ENCODE results near the gene MS4A7. TPM values are rescaled to one million over a fixed set of nuclear protein-coding genes. Genes with fewer than 3 reads are reported as not detected.

MS4A7 gene
- total RNA-seq, 6 donors from 2014 or later, result 90.9 to 216 (median 183) TPM

DNA sequence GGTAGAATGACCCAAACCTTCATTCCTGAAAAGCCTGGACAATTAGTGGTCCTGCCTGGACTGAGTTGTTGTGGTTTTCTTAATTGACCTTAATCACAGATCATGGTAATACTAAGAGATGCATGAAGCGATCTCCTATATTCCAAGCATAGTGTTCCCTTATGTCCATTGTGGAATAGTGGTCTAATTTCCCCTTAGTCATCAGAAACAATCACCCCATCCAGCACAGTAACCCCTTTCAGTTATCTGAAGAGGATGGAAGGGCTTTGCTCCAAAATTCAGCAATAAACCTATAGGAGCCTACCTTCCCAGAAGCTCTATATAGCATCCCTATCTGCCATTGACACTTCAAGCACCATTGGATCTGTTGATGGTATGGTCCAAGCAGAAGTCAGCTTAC, 44.3 kb downstream of the MS4A7 start:
- ATAC-seq (ENCODE audit: low FRiP score in 2 of 2), result no peak
- WGBS, 2 donors, result 90 to 92% methylated on average over 1 of the region's 1 CpG
- H3K4me3 ChIP-seq, result no peak overlapping the region
- peaks cover 0 to 7% (median 0%) of the 10 kb centered on the region in 4 donors for H3K9me3 ChIP-seq
- TF ChIP-seq, protein P1, sequence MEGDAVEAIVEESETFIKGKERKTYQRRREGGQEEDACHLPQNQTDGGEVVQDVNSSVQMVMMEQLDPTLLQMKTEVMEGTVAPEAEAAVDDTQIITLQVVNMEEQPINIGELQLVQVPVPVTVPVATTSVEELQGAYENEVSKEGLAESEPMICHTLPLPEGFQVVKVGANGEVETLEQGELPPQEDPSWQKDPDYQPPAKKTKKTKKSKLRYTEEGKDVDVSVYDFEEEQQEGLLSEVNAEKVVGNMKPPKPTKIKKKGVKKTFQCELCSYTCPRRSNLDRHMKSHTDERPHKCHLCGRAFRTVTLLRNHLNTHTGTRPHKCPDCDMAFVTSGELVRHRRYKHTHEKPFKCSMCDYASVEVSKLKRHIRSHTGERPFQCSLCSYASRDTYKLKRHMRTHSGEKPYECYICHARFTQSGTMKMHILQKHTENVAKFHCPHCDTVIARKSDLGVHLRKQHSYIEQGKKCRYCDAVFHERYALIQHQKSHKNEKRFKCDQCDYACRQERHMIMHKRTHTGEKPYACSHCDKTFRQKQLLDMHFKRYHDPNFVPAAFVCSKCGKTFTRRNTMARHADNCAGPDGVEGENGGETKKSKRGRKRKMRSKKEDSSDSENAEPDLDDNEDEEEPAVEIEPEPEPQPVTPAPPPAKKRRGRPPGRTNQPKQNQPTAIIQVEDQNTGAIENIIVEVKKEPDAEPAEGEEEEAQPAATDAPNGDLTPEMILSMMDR (IDR thresholded peaks at IDR 0.05), result no peak
- no peak for TF ChIP-seq POLR2AphosphoS5 (IDR thresholded peaks at IDR 0.05)
- TF ChIP-seq EP300 (IDR thresholded peaks at IDR 0.05), result no peak
- no peak for TF ChIP-seq POLR2A (IDR thresholded peaks at IDR 0.05)
- H3K4me1 ChIP-seq, result no peaks in the 10 kb centered on the region
- DNase-seq, result no peak
- no peaks in the 10 kb centered on the region for H3K27me3 ChIP-seq
- H3K27ac ChIP-seq, result no peak overlapping the region
- no peaks in the 10 kb centered on the region for H3K36me3 ChIP-seq

DNA sequence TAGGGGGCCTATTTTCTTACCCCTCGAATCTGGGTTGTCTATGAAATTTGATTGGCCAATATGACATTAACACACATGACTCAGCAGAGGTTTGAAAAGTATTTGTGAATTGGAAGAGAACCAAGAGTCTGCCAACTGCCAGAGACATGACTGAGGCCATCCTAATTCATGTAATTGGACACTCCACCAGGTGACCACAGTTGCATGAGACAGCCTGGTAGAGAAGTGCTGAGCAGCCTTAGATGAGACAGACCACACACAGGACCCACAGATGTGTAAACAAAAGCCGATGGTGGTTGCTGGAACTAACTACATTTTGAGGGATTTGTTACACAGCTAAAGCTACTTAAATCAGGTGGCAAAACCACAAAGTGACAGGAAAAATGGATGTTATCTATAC, 50.2 kb downstream of the MS4A7 start:
- 65 to 69% methylated on average over 2 of the region's 2 CpGs for WGBS, 2 donors
- no peak overlapping the region for H3K27ac ChIP-seq
- H3K9me3 ChIP-seq, result no peaks in the 10 kb centered on the region
- DNase-seq (no peak), ATAC-seq (ENCODE audit: low FRiP score in 2 of 2) (no peak)
- no peak for TF ChIP-seq EP300 (IDR thresholded peaks at IDR 0.05)
- TF ChIP-seq, protein P1 (IDR thresholded peaks at IDR 0.05), result no peak
- no peak for TF ChIP-seq POLR2A (IDR thresholded peaks at IDR 0.05)
- TF ChIP-seq POLR2AphosphoS5 (IDR thresholded peaks at IDR 0.05), result no peak
- no peaks in the 10 kb centered on the region for H3K27me3 ChIP-seq
- no peaks in the 10 kb centered on the region for H3K4me1 ChIP-seq
- H3K4me3 ChIP-seq, result no peak overlapping the region
- no peaks in the 10 kb centered on the region for H3K36me3 ChIP-seq

DNA sequence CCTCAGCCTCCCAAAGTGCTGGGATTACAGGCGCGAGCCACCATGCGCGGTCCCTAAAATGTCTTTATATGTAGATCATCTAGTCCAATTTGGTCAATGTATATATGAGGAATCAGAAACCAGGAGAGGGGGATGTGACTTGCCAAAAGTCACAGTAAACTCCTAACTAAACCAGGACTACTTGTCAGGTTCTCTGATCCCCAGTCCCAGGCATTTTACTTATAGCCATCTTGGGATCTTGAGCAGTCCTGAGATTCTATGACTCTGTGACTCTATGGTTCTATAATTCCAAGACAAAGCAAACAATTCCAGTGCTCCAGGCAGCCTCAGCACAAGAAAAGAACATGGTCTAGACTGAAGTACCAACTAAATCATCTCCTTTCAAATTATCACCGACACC, 50.9 kb downstream of the MS4A7 start, which contains the start of gene MS4A5:
Gene MS4A5, plus strand, starts transcription at position 301 of the 400 bp plus-strand sequence. CDS start 103 bp downstream, outside the sequence.
- no peaks in the 10 kb centered on the region for H3K4me1 ChIP-seq
- no peak within 1 kb of the TSS for H3K27ac ChIP-seq
- ATAC-seq (ENCODE audit: low FRiP score in 2 of 2), result no peak
- H3K27me3 ChIP-seq, result no peaks in the 10 kb centered on the region
- 99% methylated on average over 5 of the region's 5 CpGs for WGBS, 2 donors
- H3K9me3 ChIP-seq, result no peaks in the 10 kb centered on the region
- TF ChIP-seq, protein P1 (IDR thresholded peaks at IDR 0.05), result no peak
- TF ChIP-seq EP300 (IDR thresholded peaks at IDR 0.05) (no peak), POLR2A (IDR thresholded peaks at IDR 0.05) (no peak), POLR2AphosphoS5 (IDR thresholded peaks at IDR 0.05) (no peak)
- no peaks in the 10 kb centered on the region for H3K36me3 ChIP-seq
- no peak within 1 kb of the TSS for H3K4me3 ChIP-seq
- DNase-seq, result peak in 1 of 2 donors; percentile 26

DNA sequence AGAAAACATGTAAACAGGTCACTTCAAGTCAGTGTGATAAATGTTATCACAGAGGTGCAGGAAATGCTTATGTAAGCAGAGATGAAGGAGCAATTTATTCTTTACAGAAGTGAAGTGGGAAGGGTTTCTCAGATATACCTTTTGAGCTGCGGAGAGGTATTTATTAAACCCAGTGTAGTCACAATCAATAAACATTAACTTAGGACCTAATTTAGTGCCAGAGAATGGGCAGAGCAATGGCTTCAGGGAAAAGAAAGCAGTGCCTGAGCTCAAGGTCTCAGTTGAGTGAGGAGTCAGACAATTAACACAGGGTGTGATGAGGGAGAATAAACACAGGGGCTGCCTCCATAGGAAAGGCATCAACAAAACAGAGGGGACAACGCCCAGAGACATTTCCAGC, 52.9 kb downstream of the MS4A7 start:
- Histone ChIP-seq H3K27ac (no peak overlapping the region), H3K9me3 (no peaks in the 10 kb centered on the region), H3K4me3 (no peak overlapping the region), H3K27me3 (no peaks in the 10 kb centered on the region), H3K36me3 (no peaks in the 10 kb centered on the region), H3K4me1 (no peaks in the 10 kb centered on the region)
- DNase-seq (no peak), ATAC-seq (ENCODE audit: low FRiP score in 2 of 2) (no peak)
- 65% methylated on average over 2 of the region's 2 CpGs for WGBS, 2 donors
- TF ChIP-seq EP300 (IDR thresholded peaks at IDR 0.05) (no peak), POLR2AphosphoS5 (IDR thresholded peaks at IDR 0.05) (no peak), POLR2A (IDR thresholded peaks at IDR 0.05) (no peak)
- TF ChIP-seq, protein P1 (IDR thresholded peaks at IDR 0.05), result no peak

DNA sequence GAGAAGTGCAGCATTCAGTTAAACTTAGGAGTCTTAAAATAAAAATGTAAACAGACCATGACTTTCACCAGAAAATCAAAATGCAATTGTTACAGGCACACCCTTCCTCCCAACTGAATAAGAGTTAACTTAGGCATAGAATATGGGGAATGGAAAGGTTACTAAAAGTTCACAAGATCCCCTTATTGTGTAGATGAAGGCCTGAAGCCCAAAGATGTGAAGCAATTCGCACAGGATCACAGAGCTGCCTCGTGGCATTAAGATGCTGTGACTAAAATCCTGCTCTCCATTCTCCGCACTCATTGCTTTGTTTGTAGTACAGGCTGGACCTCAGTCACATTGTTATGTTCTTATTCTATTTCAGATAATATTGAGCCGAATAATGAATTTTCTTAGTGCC, 55.1 kb downstream of the MS4A7 start:
- no peaks in the 10 kb centered on the region for H3K27me3 ChIP-seq
- no peaks in the 10 kb centered on the region for H3K4me1 ChIP-seq
- WGBS, 2 donors, result 71 to 75% methylated on average over 4 of the region's 4 CpGs
- TF ChIP-seq, protein P1 (IDR thresholded peaks at IDR 0.05), result no peak
- TF ChIP-seq POLR2A (IDR thresholded peaks at IDR 0.05), result no peak
- no peak for TF ChIP-seq POLR2AphosphoS5 (IDR thresholded peaks at IDR 0.05)
- no peak for TF ChIP-seq EP300 (IDR thresholded peaks at IDR 0.05)
- no peak for ATAC-seq (ENCODE audit: low FRiP score in 2 of 2)
- no peak overlapping the region for H3K4me3 ChIP-seq
- no peaks in the 10 kb centered on the region for H3K36me3 ChIP-seq
- no peak for DNase-seq
- H3K9me3 ChIP-seq, result no peaks in the 10 kb centered on the region
- no peak overlapping the region for H3K27ac ChIP-seq

Measured in upper lobe of left lung (tissue), 6 donors.